SW480 (cell line): ENCODE measurements around the gene ANGEL2.
A peak's percentile ranks its signal among the peaks of the same experiment; 100 is the strongest.
"Not testable (repeated sequence)": the region's sequence is repeated elsewhere in the genome, so short reads cannot be mapped to it uniquely, and the experiment has no call there.

Source experiments
- DNase-seq: peaks from one replicate; pipeline ENCODE4 v3.0.0-alpha.2; 2016; ENCODE audit warnings: low spot score

ANGEL2 gene, protein sequence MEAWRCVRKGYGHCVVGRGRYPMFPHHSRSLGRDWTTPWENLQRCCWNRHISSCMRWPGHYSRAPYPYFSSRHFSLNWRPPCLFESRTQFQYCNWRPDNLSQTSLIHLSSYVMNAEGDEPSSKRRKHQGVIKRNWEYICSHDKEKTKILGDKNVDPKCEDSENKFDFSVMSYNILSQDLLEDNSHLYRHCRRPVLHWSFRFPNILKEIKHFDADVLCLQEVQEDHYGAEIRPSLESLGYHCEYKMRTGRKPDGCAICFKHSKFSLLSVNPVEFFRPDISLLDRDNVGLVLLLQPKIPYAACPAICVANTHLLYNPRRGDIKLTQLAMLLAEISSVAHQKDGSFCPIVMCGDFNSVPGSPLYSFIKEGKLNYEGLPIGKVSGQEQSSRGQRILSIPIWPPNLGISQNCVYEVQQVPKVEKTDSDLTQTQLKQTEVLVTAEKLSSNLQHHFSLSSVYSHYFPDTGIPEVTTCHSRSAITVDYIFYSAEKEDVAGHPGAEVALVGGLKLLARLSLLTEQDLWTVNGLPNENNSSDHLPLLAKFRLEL

DNA sequence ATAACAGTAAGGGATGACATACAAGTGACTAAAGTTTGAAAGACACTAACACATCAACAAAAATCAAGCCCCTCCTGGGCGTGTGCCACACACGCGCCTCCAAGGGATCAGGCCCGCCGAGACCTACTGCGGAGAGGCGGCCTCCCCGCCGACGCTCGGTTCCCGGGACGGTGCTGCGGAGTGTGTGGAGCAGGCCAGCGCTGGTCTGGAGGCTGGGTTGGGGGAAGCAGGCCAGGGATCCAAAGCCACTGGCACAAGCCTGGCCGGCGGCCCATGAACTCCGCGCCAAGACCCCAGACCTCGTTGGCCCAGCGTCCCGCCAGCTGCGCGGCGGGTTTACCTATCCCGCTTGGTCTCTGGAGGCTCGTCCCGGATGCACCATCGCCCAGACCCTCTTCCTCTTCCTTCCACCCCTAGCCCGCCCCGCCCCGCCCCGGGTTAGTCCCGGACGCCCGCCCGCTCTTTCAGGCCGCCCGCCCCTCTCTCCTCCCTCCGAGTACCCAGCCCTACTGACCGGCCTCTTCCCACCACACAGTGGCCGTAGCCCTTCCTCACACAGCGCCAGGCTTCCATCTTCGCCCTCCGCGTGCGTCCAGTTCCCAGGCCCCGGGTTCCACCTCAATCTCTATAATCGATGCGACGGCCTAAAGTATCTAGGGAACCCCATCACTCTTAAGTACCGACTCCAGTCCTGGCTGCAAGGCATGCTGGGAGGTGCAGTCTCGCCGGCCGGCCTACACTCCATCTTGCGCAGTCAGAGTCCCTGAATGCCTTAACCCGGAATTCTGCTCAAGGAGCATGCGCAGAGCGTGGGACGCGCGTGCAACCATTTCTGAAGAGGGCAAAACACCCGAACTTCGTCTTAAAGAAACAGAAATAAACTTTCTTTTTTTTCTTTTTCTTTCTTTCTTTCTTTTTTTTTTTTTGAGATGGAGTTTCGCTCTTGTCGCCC, at the start of gene ANGEL2:
Gene ANGEL2, minus strand, starts transcription at position 769 of the 952 bp plus-strand sequence. Its CDS starts 196 bp downstream, at position 573.
- DNase-seq = peak; percentile 96

DNA sequence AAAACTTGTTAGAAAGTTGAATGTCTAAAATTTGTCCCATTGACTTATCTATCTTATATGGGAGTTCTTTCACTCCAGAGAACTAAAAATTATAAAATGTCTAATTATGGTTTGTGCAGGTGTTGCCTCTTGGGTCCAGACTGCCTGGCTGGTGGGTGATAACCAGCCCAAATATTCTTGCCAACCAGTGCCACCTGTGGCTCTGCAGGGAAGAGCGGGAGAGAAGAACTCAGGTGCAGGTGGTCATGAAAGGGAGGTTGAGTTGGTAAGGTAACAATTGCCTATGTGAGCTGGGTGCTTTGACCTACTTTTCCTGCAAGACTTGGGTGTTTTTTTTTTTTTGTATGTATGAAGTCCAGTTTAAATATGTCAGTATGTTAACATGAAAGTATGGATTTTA, 45.6 kb upstream of the ANGEL2 start:
- DNase-seq = no peak

DNA sequence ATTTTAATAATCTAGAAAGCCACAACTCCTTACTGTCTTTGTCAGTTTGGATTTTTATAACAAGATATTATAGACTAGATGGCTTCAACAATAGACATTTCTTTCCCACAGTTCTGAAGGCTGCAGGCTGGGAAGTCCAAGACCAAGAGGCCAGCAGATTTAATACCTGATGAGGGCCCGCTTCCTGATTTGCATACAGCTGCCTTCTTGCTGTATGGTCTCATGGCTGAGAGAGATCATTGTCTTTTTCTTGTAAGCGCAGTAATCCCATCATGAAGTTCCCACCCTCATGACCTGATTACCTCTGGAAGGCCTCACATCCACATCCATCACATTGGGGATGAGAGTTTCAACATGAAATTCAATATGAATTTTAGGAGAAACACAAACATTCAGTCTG, 45.2 kb upstream of the ANGEL2 start:
- DNase-seq = no peak

DNA sequence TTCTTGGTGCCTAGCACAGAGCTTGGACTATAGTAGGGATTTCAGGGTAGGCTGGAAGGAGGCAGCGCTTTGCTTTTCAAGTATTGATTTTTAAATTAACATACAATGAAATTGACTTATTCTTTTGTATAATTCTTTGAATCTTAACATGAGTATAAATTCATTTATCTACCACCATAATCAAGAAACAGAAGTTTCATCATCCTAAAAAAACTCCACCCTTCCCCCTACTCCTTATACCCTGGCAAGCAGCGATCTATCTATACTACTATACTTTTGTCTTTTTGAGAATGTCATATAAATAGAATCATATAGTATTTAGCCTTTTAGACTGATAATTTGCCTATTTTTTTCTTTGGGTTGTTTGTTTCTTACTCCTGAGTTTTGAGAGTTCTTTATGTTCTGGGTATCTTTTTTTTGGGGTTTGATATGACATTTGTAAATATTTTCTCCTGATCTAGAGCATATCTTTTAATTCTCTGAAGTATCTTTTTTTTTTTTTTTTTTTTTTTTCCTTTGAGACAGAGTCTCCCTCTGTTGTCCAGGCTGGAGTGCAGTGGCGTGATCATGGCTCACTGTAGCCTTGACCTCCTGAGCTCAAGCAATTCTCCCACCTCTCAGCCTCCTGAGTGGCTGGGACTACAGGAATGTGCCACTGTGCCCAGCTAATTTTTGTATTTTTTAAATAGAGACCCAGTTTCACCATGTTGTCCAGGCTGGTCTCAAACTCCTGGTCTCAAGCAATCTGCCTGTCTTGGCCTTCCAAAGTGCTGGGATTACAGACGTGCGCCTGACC, 41.8 kb upstream of the ANGEL2 start:
- DNase-seq = no peak

DNA sequence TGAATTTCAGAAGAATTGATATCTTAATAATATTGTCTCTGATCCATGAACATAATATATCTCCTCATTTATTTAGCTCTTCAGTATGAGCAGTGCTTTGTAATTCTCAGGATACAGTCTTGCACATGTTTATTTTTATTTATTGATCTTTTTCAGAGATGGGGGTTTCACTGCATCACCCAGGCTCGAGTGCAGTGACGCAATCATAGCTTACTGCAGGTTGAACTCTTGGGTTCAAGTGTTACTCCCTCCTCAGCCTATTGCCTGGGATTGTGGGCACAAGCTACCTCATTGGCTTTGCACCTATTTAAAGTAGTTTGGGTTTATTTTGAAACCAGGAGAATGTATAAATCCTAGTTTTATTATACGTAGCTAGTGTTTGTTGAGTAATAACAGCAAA, 40.1 kb upstream of the ANGEL2 start:
- DNase-seq = no peak

DNA sequence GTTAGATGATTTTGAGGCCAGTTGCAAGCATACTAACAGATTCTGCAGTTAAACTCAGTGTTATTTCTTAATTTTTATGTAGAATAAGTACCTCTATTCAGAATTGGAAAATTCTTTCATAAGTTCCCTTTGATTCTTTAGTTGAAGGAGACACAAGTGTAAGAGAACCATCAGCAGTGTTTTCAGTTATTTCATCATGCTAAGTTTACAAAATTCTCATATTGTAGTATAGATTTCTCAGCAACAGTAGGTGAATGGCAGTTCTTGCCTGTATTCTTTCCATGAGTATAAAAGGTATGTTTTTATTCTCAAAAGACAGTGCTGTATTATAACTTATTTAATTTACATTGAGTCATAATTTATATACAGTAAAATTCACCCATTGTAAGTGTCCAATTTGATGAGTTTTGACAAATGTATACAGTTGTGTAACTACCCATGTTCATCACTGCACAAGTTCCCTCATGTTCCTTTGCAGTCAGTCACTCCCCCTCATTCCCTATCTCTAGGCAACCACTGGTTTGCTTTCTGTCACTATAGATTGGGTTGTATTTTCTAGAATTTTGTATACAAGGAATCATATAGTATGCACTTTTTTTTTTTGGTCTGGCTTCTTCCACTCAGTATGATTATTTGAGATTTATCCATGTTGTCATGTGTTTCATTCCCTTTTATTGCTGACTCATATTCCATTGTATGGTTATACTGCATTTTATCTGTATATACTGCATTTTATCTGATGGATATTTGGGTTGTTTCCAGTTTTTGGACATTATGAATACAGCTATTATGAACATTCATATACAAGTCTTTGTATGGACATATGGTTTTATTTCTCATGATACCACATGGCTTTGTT, 39.3 kb upstream of the ANGEL2 start:
- no peak for DNase-seq

DNA sequence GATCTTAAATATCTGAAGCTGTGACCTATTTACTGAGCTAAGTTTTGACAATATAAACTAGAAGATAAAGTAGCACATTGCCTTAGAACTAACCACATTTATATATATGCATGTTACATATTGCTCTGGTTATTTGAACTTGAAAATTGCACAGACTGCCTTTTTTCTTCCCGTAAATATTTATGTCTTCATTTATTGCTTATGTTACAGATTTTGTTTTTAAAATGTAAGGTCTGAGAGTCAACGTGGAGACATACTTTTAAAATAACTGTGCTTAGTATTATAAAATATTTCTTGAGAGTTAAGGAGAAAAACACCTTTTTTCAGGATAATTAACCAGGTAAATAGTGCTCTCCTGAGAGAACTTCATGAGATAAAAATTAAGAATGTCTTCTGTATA, 38.5 kb upstream of the ANGEL2 start:
- DNase-seq = no peak

DNA sequence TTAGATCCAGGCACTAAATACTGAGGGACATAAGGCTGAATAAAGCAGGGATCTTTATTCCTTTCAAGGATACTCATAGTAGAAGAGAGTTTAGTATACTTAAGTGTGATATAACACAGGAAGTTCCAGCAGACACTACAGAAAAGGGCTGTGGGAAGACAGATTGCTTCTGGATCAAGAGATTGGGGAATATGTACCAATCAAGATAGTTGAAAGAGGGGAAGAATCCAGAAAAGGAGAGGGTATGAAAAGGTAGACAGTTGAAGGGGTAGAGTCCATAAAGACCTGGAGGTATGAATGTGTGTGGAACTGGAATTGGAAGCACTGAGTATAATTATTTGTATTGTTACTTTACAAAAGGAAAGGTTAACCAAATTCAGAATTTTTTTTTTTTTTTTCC, 37.8 kb upstream of the ANGEL2 start:
- DNase-seq = no peak

DNA sequence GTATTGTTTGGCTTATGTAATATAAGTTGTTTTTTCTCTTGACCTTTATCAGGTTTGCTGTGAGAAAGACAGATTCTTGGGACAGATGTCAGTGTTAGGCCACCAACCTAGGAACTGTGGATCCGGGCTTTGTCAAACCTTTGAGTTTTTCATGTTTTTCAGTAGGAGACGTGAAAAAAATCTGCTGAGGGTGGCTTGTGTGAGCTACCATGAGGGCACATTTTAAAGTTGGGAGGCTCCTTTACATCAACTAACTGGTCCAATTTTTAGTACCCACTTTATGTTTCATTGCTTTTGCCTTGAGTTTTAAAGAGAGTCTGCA, 36.2 kb upstream of the ANGEL2 start:
- DNase-seq = no peak

DNA sequence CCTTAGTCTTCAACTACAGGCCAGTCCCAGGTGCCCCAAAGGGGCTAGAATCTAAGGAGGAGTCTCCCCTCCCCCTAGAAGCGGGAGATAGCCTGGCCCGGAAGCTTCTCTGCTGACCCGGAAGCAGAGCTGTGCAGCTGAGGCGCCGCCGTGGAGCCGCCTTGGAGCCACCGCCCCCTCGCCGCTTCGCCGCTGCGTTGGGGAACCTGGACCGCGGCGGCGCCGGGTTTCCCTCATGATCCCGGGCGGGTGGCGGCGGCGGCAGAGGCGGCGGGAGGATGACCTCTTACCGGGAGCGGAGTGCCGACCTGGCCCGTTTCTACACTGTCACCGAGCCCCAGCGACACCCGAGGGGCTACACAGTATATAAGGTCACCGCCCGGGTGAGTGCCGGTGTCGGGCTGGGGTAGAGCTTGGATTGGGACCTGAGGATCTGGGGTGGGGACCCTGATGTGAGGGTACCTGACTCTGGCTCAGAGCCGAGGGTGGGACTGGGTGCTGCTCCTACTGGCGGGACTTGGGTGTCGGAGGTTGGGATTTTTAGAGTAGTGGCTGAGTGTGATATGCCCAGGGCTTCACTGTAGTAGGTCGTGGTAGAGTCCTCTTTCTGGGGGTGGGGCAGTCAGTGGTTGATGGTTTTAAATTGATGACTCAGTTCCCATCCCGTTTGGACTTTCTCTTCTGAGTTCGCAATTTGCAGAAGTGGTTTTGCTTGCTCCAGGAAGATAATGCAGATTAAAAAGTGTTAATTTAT, 35.6 kb upstream of the ANGEL2 start, which contains the start of gene RPS6KC1:
Gene RPS6KC1, plus strand, starts transcription at position 115 of the 754 bp plus-strand sequence. Its CDS starts 164 bp downstream, at position 279.
- peak; percentile 88 for DNase-seq

DNA sequence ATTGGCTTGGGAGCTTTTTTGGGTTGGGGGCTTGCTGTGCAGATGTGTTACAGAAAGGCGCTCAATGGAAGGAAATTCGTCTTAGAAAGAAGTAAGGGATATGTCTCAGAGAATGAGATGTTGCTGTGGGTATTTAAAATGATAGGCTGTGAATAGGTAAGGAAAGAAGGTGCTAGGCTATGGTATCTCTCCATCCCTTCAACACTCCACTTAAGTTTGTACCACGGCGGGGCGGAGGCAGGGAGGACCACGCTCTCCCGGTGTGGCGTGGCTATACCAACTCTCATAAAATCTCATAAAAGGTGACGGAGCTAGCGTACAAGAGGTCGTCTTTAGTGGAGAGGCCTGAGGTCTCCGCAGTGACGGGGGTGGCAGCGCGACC, 35.1 kb upstream of the ANGEL2 start:
- DNase-seq = no peak

DNA sequence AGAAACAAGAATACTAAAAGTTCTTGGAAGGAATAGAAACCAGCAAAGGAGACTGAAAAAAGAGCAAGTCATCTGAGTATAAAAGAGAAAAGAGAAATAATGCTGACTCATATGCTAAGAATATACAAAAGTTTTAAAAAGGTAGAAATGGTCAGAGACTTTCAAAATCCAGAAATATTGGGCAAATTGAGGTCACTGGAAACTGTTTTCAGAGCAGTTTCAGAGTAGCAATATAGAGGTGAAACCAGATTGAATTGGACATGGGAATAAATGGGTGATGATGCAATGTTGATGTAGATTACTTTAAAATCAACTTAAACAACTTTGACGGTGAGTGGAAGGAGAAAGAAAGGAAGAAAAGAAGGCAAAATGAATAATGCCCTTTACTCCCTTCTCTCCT, 33.6 kb upstream of the ANGEL2 start:
- no peak for DNase-seq

DNA sequence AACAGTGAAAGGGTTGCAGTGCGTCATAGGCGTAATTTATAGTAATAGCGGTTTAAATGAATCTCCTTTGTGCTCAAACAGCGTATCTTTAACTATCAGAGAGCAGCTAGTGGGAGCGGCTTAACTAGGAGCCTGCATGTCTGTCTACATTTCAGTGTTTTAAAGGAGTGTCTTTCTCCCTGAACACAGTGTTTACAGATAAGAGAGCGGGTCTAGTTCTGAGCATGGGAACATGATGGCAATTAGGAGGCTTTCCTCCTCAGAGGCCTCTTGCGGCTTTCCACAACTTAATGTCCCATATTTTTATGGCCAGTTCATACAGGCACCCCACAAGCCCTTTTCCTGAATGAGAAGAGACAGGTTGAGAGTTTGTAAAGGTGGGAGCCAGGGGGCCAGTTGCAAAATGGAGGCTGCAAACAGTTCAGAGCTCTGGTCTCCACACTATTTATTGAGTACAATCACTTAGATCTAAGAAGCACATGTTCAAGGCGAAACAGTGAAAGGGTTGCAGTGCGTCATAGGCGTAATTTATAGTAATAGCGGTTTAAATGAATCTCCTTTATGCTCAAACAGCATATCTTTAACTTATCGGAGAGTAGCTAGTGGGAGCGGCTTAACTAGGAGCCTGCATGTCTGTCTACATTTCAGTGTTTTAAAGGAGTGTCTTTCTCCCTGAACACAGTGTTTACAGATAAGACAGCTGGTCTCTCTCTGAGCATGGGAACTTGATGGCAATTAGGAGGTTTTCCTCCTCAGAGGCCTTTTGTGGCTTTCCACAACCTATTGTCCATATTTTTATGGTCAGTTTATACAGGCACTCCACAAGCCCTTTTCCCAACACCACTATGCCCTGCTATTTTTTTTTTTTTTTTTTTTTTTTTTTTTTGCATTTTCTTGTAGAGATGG, 29.9 kb upstream of the ANGEL2 start:
- not testable (repeated sequence) for DNase-seq

DNA sequence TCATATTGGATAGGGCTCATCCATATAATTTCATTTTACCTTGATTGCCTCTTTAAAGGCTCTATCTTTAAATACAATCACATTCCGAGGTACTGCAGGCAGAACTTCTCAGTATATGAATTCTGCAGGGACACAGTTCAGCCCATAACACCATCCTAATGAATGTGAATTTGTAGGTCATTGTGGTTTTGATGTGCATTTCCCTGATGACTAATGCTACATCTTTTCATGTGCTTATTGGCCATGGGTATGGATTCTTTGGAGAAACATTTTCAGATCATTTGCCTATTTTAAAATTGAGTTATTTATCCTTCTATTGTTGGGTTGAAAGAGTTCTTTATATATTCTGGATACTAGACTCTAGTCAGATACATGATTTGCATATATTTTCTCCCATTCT, 25.8 kb upstream of the ANGEL2 start:
- DNase-seq = peak; percentile 39

DNA sequence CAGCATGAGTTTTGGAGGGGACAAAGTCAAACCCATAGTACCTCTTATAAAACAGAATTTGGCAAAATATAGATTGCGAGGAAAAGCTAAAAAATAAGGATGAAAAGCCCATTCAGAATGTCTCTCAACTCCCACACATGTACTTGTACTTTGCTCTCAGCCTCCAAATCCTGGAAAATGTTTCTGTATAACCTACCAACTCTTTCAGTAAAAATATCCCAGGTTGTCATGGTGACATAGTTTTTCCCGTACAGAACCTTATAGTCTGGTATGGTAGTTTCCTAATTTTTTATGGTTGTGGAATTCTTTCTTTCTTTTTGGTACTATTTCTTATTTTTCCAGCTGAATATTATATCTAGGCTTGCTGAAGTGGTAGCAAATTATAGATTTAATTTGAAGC, 19.9 kb upstream of the ANGEL2 start:
- DNase-seq = no peak

DNA sequence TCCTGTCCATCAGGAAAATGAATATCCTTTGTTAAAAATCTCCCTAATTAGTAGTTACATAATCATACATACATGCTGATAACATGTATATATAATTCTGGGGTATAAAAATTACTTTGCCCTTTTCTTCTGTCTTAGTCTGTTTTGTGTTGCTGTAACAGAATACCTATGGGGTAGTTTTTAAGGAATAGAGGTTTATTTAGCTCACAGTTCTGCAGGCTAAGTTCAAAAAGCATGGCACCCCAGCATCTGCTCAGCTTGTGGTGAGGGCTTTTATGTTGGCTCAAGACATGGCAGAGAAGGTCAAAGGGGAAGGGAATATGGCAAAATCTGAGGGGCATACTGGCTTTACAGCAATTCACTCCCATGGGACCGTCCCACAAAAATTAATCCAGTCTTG, 19.0 kb upstream of the ANGEL2 start:
- DNase-seq = no peak

DNA sequence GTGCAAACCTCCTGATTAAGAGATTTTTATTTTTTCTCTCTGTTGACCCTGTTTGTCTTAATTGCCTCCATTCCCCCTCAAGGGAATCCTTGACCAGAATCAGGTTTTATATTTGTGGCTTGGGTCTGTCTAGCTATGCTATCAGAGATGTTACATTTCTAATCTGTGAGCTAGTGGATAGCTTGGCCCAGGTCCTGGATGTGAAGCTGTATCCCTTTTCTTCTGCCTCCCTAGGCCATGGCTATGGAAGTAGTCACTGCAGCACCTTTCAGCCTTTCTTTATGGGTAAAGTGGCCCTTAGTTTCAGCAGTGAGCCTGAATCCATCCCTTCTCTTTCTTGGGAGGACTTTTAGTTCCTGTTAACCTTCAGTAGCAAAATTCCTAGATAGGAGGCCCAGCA, 17.0 kb upstream of the ANGEL2 start:
- no peak for DNase-seq

DNA sequence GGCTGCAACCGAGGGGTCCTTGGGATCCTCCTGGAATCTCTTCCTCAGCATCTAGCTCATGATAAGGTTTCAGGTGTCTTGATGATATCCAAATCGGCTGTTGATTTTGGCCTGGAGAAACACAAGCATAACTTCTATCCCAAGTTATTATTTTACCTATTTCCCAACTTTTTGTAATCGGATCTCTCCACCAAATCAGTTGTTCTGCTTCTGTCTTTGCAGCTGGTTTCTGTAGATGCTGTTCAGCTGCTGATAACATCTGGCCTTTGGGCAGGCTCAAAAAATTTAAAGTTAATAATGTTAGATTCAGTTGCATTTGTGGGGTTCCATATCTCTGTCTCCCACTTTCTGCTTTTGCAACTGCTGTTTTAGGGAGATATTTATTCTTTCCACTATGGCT, 11.4 kb upstream of the ANGEL2 start:
- DNase-seq = not testable (repeated sequence)

DNA sequence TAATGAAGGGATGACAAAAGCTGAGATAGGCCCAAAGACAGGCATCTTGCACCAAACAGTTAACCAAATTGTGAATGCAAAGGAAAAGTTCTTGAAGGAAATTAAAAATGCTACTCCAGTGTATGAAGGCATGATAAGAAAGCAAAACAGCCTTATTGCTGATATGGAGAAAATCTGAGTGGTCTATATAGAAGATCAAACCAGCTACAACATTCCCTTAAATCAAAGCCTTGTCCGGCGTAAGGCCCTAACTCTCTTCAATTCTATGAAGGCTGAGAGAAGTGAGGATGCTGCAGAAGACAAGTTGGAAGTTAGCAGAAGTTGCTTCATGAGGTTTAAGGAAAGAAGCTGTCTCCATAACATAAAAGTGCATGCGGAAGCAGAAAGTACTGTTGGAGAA, 4.3 kb upstream of the ANGEL2 start:
- no peak for DNase-seq
